Ovary (tissue), 3 donors: Measurements from ENCODE around the gene DDI2.

ENCODE experiments used
- CTCF ChIP-seq, 3 donors: fragments of 450-650 bp in 2 of 3; fragments of 200-600 bp in 1 of 3; IDR thresholded peaks; one replicate each; pipeline versions ENCODE4 v1.5.1 to v1.8.0; 2016 to 2022; ENCODE audit warnings: antibody characterized with exemption in 3 of 3, mild to moderate bottlenecking in 1 of 3
- POLR2A ChIP-seq: fragments of 450-650 bp; IDR thresholded peaks from one replicate; pipeline ENCODE4 v1.6.1; 2017; ENCODE audit warnings: antibody characterized with exemption, mild to moderate bottlenecking, moderate library complexity
- donor health status: DM: no; HTN: no; CAD: no.

- TF ChIP-seq CTCF (IDR thresholded peaks at IDR 0.05) (no peak), POLR2A (no peak)
These were observed 58.8 kb downstream of the DDI2 start for GRCh38 chr1:15676010-15676409.
